H9 (cell line): Measurements from ENCODE around the gene DEFB110. TPM values are rescaled to one million over a fixed set of nuclear protein-coding genes. Genes with fewer than 3 reads are reported as not detected.

Experiments used
- DNase-seq: peaks from one replicate; pipeline ENCODE4 v3.0.0-alpha.2; 2017
- H2AFZ ChIP-seq: one replicate; pipeline ENCODE4 v1.6.1; 2013; ENCODE audit warnings: mild to moderate bottlenecking, low read length, control low read depth, moderate library complexity
- H2AK5ac ChIP-seq: 2 replicates; pipeline ENCODE4 v1.6.1; 2013; ENCODE audit warnings: low read length, control low read depth, mixed read lengths; ENCODE audit not compliant: insufficient read length
- H2BK120ac ChIP-seq: one replicate; pipeline ENCODE4 v1.6.1; 2013; ENCODE audit warnings: low read depth, mild to moderate bottlenecking, low read length, control low read depth, inconsistent platforms; ENCODE audit not compliant: poor library complexity, severe bottlenecking
- H2BK12ac ChIP-seq: 2 replicates; pipeline ENCODE4 v1.6.1; 2013; ENCODE audit warnings: low read length, control low read depth, mixed read lengths, low read depth; ENCODE audit not compliant: insufficient read length
- H2BK15ac ChIP-seq: 2 replicates; pipeline ENCODE4 v1.6.1; 2013; ENCODE audit warnings: low read depth, low read length, control low read depth
- H2BK20ac ChIP-seq: one replicate; pipeline ENCODE4 v1.6.1; 2013; ENCODE audit warnings: low read depth, mild to moderate bottlenecking, low read length, control low read depth, inconsistent platforms; ENCODE audit not compliant: poor library complexity, severe bottlenecking
- H2BK5ac ChIP-seq: 2 replicates; pipeline ENCODE4 v1.6.1; 2013; ENCODE audit warnings: low read length, control low read depth, mixed read lengths; ENCODE audit not compliant: insufficient read length
- H3K14ac ChIP-seq: 2 replicates; pipeline ENCODE4 v1.6.1; 2013; ENCODE audit warnings: low read length, control low read depth; ENCODE audit not compliant: insufficient read depth
- H3K18ac ChIP-seq: 2 replicates; pipeline ENCODE4 v1.6.1; 2013; ENCODE audit warnings: low read depth, mild to moderate bottlenecking, mixed read lengths, low read length, control low read depth; ENCODE audit not compliant: insufficient read length
- H3K23ac ChIP-seq: 2 replicates; pipeline ENCODE4 v1.6.1; 2013; ENCODE audit warnings: low read length, control low read depth, mixed read lengths, low read depth; ENCODE audit not compliant: insufficient read length
- H3K23me2 ChIP-seq: 2 replicates; pipeline ENCODE4 v1.6.1; 2013; ENCODE audit warnings: low read depth, mild to moderate bottlenecking, mixed read lengths, low read length, control low read depth; ENCODE audit not compliant: insufficient read length, poor library complexity, severe bottlenecking
- H3K27ac ChIP-seq: 2 replicates; pipeline ENCODE4 v1.5.1; 2013; ENCODE audit warnings: low read length, control low read depth, mixed read lengths, low read depth; ENCODE audit not compliant: insufficient read length
- H3K27me3 ChIP-seq: 2 replicates; pipeline ENCODE4 v1.6.1; 2013; ENCODE audit warnings: low read length, control low read depth, inconsistent platforms; ENCODE audit not compliant: insufficient read depth
- H3K4ac ChIP-seq: 2 replicates; pipeline ENCODE4 v1.6.1; 2013; ENCODE audit warnings: low read depth, mild to moderate bottlenecking, control low read depth, inconsistent platforms, low read length, moderate library complexity
- H3K4me1 ChIP-seq: 2 replicates; pipeline ENCODE4 v1.6.1; 2013; ENCODE audit warnings: low read length, control low read depth, inconsistent platforms; ENCODE audit not compliant: insufficient read depth
- H3K4me2 ChIP-seq: 2 replicates; pipeline ENCODE4 v1.6.1; 2013; ENCODE audit warnings: low read length, control low read depth, mixed read lengths; ENCODE audit not compliant: insufficient read length, insufficient read depth
- H3K56ac ChIP-seq: 2 replicates; pipeline ENCODE4 v1.6.1; 2013; ENCODE audit warnings: low read depth, mild to moderate bottlenecking, mixed read lengths, low read length, control low read depth; ENCODE audit not compliant: insufficient read length
- H3K79me1 ChIP-seq: 2 replicates; pipeline ENCODE4 v1.6.1; 2013; ENCODE audit warnings: low read depth, mild to moderate bottlenecking, moderate library complexity, low read length, control low read depth, inconsistent platforms; ENCODE audit not compliant: insufficient read depth, poor library complexity, severe bottlenecking
- H3K79me2 ChIP-seq: 2 replicates; pipeline ENCODE4 v1.6.1; 2013; ENCODE audit warnings: low read length, control low read depth, inconsistent platforms; ENCODE audit not compliant: insufficient read depth
- H3K9ac ChIP-seq: 2 replicates; pipeline ENCODE4 v1.6.1; 2013; ENCODE audit warnings: low read length, control low read depth, mixed read lengths; ENCODE audit not compliant: insufficient read length; ENCODE audit errors: extremely low read depth
- H3K9me3 ChIP-seq: one replicate; pipeline ENCODE4 v1.6.1; 2013; ENCODE audit warnings: low read depth, low read length, inconsistent platforms; ENCODE audit not compliant: control insufficient read depth
- H3T11ph ChIP-seq: one replicate; pipeline ENCODE4 v1.6.1; 2013; ENCODE audit warnings: mild to moderate bottlenecking, low read length, control low read depth, inconsistent platforms
- H4K20me1 ChIP-seq: one replicate; pipeline ENCODE4 v1.6.1; 2013; ENCODE audit not compliant: control insufficient read depth, insufficient read length, insufficient read depth
- H4K5ac ChIP-seq: 2 replicates; pipeline ENCODE4 v1.6.1; 2013; ENCODE audit warnings: low read depth, mild to moderate bottlenecking, mixed read lengths, low read length, control low read depth; ENCODE audit not compliant: insufficient read length
- H4K8ac ChIP-seq: replicated peaks from 2 replicates; pipeline ENCODE4 v1.6.1; 2013; ENCODE audit warnings: low read length, control low read depth, mixed read lengths, low read depth; ENCODE audit not compliant: insufficient read length
- H4K91ac ChIP-seq: 2 replicates; pipeline ENCODE4 v1.6.1; 2013; ENCODE audit warnings: low read depth, mild to moderate bottlenecking, moderate library complexity, mixed read lengths, low read length, control low read depth; ENCODE audit not compliant: insufficient read length
- H3K27ac Mint-ChIP-seq, 3 experiments: 2 replicates in 2 of 3; 3 replicates in 1 of 3; pipeline ENCODE4 v1.8.0; 2020 to 2021; ENCODE audit warnings: mixed read lengths in 3 of 3, mild to moderate bottlenecking in 1 of 3, moderate library complexity in 1 of 3
- H3K27me3 Mint-ChIP-seq: 2 replicates; pipeline ENCODE4 v1.8.0; 2021; ENCODE audit warnings: low read depth, mild to moderate bottlenecking, moderate library complexity, mixed read lengths
- H3K36me3 Mint-ChIP-seq, 3 experiments: 2 replicates in 2 of 3; 3 replicates in 1 of 3; pipeline ENCODE4 v1.8.0; 2020 to 2021; ENCODE audit warnings: low read depth in 3 of 3, mixed read lengths in 3 of 3; ENCODE audit not compliant: insufficient read depth in 1 of 3
- H3K4me1 Mint-ChIP-seq, 2 experiments: 2 replicates each; pipeline ENCODE4 v1.8.0; 2020; ENCODE audit warnings: mixed read lengths in 2 of 2
- H3K4me3 Mint-ChIP-seq, 2 experiments: 2 replicates in 1 of 2; 3 replicates in 1 of 2; pipeline ENCODE4 v1.8.0; 2020 to 2021; ENCODE audit warnings: mild to moderate bottlenecking in 2 of 2, mixed read lengths in 2 of 2, moderate library complexity in 1 of 2
- H3K9me3 Mint-ChIP-seq, 2 experiments: 2 replicates in 1 of 2; 3 replicates in 1 of 2; pipeline ENCODE4 v1.8.0; 2020; ENCODE audit warnings: mild to moderate bottlenecking in 2 of 2, mixed read lengths in 2 of 2, moderate library complexity in 1 of 2
- WGBS: extraction: QIAGEN DNeasy Blood & Tissue Kit; methylation state at CpG from one replicate; pipeline ENCODE4 v1.1.7; 2013; ENCODE audit warnings: missing lambda C conversion rate, low lambda C conversion rate, mixed read lengths; ENCODE audit not compliant: insufficient read length; ENCODE audit errors: extremely low coverage; 5-methylcytosine and 5-hydroxymethylcytosine counted together
- total RNA-seq: library from RNA; stranded (reverse); gene quantifications from 2 replicates; pipeline ENCODE4 v1.2.1, GENCODE V29; 2021
- TF ChIP-seq, protein P1 (sequence below): fragments of 200-600 bp; sonication (generic); conservative IDR thresholded peaks from 3 replicates; pipeline ENCODE4 v1.8.0; 2021; ENCODE audit warnings: antibody characterized with exemption, mild to moderate bottlenecking

DEFB110 gene
- total RNA-seq, 1 experiment from 2014 or later = not detected

DNA sequence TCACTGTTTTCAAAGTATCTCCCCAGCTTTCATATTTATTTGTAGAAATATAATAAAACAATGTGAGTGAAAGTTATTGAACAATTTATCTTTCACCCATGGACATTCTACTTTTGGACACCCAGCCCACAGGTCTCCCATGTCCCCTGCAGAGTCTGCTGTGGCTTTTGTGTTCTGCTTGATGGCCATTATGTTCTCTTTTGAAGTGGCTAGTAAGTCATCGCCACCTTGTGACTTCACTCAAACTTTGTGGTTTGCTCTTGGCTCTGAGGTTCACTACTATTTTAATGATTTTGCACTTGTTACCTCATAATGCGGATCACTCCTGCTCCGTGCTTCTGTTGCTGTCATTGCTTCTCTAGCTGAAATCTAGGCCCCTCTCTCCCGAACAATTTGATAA is 42.2 kb downstream of the DEFB110 start:
- no CpG with 5 or more reads among the region's 4 CpGs for WGBS
- H3K27me3 Mint-ChIP-seq = no peaks in the 10 kb centered on the region
- H3K4me3 Mint-ChIP-seq = no peak overlapping the region
- H3K27me3 ChIP-seq = no peaks in the 10 kb centered on the region
- H3K4ac ChIP-seq = no peak overlapping the region
- no peak overlapping the region for H3T11ph ChIP-seq
- H2AK5ac ChIP-seq = no peak overlapping the region
- no peaks in the 10 kb centered on the region for H3K23me2 ChIP-seq
- no peak overlapping the region for H2BK5ac ChIP-seq
- H2BK20ac ChIP-seq = no peak overlapping the region
- no peaks in the 10 kb centered on the region for H3K9me3 ChIP-seq
- H3K4me1 ChIP-seq = no peaks in the 10 kb centered on the region; the same call in 1 of the 2 replicates
- no peak overlapping the region for H2BK15ac ChIP-seq
- H4K8ac ChIP-seq = no peak overlapping the region
- H3K79me2 ChIP-seq = no peaks in the 10 kb centered on the region
- no peak overlapping the region for H2BK12ac ChIP-seq
- no peak overlapping the region for H3K27ac ChIP-seq
- H3K18ac ChIP-seq = no peak overlapping the region
- no peak overlapping the region for H3K14ac ChIP-seq
- H4K5ac ChIP-seq = no peak overlapping the region
- H3K79me1 ChIP-seq = no peaks in the 10 kb centered on the region
- no peak overlapping the region for H3K56ac ChIP-seq
- no peak overlapping the region for H4K91ac ChIP-seq
- H3K4me2 ChIP-seq = no peak overlapping the region
- no peak overlapping the region for H2BK120ac ChIP-seq
- TF ChIP-seq, protein P1, sequence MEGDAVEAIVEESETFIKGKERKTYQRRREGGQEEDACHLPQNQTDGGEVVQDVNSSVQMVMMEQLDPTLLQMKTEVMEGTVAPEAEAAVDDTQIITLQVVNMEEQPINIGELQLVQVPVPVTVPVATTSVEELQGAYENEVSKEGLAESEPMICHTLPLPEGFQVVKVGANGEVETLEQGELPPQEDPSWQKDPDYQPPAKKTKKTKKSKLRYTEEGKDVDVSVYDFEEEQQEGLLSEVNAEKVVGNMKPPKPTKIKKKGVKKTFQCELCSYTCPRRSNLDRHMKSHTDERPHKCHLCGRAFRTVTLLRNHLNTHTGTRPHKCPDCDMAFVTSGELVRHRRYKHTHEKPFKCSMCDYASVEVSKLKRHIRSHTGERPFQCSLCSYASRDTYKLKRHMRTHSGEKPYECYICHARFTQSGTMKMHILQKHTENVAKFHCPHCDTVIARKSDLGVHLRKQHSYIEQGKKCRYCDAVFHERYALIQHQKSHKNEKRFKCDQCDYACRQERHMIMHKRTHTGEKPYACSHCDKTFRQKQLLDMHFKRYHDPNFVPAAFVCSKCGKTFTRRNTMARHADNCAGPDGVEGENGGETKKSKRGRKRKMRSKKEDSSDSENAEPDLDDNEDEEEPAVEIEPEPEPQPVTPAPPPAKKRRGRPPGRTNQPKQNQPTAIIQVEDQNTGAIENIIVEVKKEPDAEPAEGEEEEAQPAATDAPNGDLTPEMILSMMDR = no peak
- no peaks in the 10 kb centered on the region for H4K20me1 ChIP-seq
- H2AFZ ChIP-seq = no peak overlapping the region
- H3K9me3 Mint-ChIP-seq = peaks cover 0 to 4% of the 10 kb centered on the region in 2 experiments; a peak in 1 of 5 replicates
- peaks cover 0 to 4% of the 10 kb centered on the region in 2 experiments; a peak in 1 of 4 replicates for H3K4me1 Mint-ChIP-seq
- no peaks in the 10 kb centered on the region for H3K36me3 Mint-ChIP-seq
- H3K23ac ChIP-seq = no peak overlapping the region
- DNase-seq = no peak
- H3K27ac Mint-ChIP-seq = no peak overlapping the region
- H3K9ac ChIP-seq = no peak overlapping the region
